ENCODE results near the gene GIMAP1.

The GIMAP1 gene

DNA sequence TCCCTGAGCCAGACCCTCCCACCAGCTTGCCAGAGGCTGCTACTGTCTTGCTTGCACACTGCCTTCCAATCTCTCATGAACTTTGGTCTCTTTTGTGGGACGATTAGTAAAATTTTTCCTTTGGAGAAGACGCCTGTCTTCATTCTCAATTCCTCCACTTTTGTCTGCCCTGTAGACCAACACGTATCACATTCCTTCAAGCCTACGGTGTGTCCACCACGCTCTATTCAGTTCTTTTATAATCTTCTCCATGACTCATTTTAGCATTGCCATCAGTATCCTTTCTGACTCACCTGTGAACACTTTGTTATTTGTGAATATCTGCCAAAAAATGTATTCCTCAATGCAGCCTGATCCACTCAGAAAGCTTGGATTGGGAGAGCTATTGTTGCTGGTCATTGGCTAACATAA lies 22.2 kb downstream of the GIMAP1 start:
- H3K36me3 ChIP-seq (replicated peaks; ENCODE audit: low read depth, low read length), result no peaks in the 10 kb centered on the region
- TF ChIP-seq, protein P1, sequence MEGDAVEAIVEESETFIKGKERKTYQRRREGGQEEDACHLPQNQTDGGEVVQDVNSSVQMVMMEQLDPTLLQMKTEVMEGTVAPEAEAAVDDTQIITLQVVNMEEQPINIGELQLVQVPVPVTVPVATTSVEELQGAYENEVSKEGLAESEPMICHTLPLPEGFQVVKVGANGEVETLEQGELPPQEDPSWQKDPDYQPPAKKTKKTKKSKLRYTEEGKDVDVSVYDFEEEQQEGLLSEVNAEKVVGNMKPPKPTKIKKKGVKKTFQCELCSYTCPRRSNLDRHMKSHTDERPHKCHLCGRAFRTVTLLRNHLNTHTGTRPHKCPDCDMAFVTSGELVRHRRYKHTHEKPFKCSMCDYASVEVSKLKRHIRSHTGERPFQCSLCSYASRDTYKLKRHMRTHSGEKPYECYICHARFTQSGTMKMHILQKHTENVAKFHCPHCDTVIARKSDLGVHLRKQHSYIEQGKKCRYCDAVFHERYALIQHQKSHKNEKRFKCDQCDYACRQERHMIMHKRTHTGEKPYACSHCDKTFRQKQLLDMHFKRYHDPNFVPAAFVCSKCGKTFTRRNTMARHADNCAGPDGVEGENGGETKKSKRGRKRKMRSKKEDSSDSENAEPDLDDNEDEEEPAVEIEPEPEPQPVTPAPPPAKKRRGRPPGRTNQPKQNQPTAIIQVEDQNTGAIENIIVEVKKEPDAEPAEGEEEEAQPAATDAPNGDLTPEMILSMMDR (IDR thresholded peaks at IDR 0.05; ENCODE audit: low read depth, low read length), result no peak
- no peak for TF ChIP-seq EZH2phosphoT487 (IDR thresholded peaks at IDR 0.05; ENCODE audit: low read depth)
- no peak overlapping the region for H3K4me3 ChIP-seq (ENCODE audit: low read length)
- H4K20me1 ChIP-seq (ENCODE audit: insufficient read depth, low read length), result no peaks in the 10 kb centered on the region
- no peaks in the 10 kb centered on the region for H3K79me2 ChIP-seq (ENCODE audit: low read length)
- peaks cover 26% of the 10 kb centered on the region for H3K27me3 ChIP-seq (ENCODE audit: low read depth, low read length)
- peaks cover 31% of the 10 kb centered on the region for H3K4me1 ChIP-seq (ENCODE audit: low read length)
- H3K9me3 ChIP-seq (ENCODE audit: insufficient read depth, low read length), result no peaks in the 10 kb centered on the region
- H3K9ac ChIP-seq (ENCODE audit: low read length), result no peak overlapping the region
- no peak overlapping the region for H3K4me2 ChIP-seq (ENCODE audit: low read length)
- H3K27ac ChIP-seq (ENCODE audit: low read length), result no peak overlapping the region
- no peak overlapping the region for H2AFZ ChIP-seq (ENCODE audit: low read depth, low read length)

GRCh38 chr7:150739033-150739432 lies 22.6 kb downstream of the GIMAP1 start:
- H3K9ac ChIP-seq (ENCODE audit: low read length), result no peak overlapping the region
- H3K79me2 ChIP-seq (ENCODE audit: low read length), result no peaks in the 10 kb centered on the region
- no peaks in the 10 kb centered on the region for H4K20me1 ChIP-seq (ENCODE audit: insufficient read depth, low read length)
- peaks cover 27% of the 10 kb centered on the region for H3K4me1 ChIP-seq (ENCODE audit: low read length)
- no peaks in the 10 kb centered on the region for H3K36me3 ChIP-seq (replicated peaks; ENCODE audit: low read depth, low read length)
- H3K9me3 ChIP-seq (ENCODE audit: insufficient read depth, low read length), result no peaks in the 10 kb centered on the region
- no peak overlapping the region for H3K27ac ChIP-seq (ENCODE audit: low read length)
- peaks cover 28% of the 10 kb centered on the region for H3K27me3 ChIP-seq (ENCODE audit: low read depth, low read length)
- no peak overlapping the region for H3K4me3 ChIP-seq (ENCODE audit: low read length)
- H2AFZ ChIP-seq (ENCODE audit: low read depth, low read length), result no peak overlapping the region
- H3K4me2 ChIP-seq (ENCODE audit: low read length), result no peak overlapping the region
- TF ChIP-seq, protein P1 (IDR thresholded peaks at IDR 0.05; ENCODE audit: low read depth, low read length), result peak; percentile 39
- TF ChIP-seq EZH2phosphoT487 (IDR thresholded peaks at IDR 0.05; ENCODE audit: low read depth), result no peak

DNA sequence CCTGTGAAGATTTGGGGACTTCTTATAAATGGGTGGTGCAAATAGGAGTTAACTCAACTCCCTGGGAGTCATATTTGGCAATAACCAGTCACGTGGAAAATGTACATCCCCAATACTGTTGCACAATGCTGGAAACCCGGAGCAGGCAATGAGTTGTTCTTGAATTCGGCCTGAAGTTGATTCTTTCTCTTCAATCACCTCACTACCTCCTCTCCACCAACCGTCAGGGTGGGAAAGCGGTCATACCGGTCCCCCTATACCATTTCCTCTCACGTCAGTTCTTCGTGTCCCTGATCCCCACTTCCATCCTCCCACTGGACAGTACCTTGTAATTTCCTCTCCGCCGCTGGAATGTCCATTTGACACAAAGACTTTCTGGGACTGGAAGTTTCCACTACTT lies 23.6 kb downstream of the GIMAP1 start:
- H2AFZ ChIP-seq (ENCODE audit: low read depth, low read length), result no peak overlapping the region
- H3K36me3 ChIP-seq (replicated peaks; ENCODE audit: low read depth, low read length), result no peaks in the 10 kb centered on the region
- no peak overlapping the region for H3K4me3 ChIP-seq (ENCODE audit: low read length)
- H3K9me3 ChIP-seq (ENCODE audit: insufficient read depth, low read length), result no peaks in the 10 kb centered on the region
- H3K27ac ChIP-seq (ENCODE audit: low read length), result no peak overlapping the region
- H3K27me3 ChIP-seq (ENCODE audit: low read depth, low read length), result peaks cover 31% of the 10 kb centered on the region
- H3K79me2 ChIP-seq (ENCODE audit: low read length), result no peaks in the 10 kb centered on the region
- H3K4me2 ChIP-seq (ENCODE audit: low read length), result no peak overlapping the region
- TF ChIP-seq EZH2phosphoT487 (IDR thresholded peaks at IDR 0.05; ENCODE audit: low read depth), result no peak
- TF ChIP-seq, protein P1 (IDR thresholded peaks at IDR 0.05; ENCODE audit: low read depth, low read length), result no peak
- no peaks in the 10 kb centered on the region for H4K20me1 ChIP-seq (ENCODE audit: insufficient read depth, low read length)
- H3K4me1 ChIP-seq (ENCODE audit: low read length), result peaks cover 27% of the 10 kb centered on the region
- H3K9ac ChIP-seq (ENCODE audit: low read length), result no peak overlapping the region

- peaks cover 6% of the 10 kb centered on the region; the same call in 1 of the 2 replicates for H3K4me1 ChIP-seq (ENCODE audit: low read length)
- H3K9ac ChIP-seq (ENCODE audit: low read length), result no peak overlapping the region
- no peak overlapping the region for H3K4me3 ChIP-seq (ENCODE audit: low read length)
- H2AFZ ChIP-seq (ENCODE audit: low read depth, low read length), result no peak overlapping the region
- no peaks in the 10 kb centered on the region for H3K9me3 ChIP-seq (ENCODE audit: insufficient read depth, low read length)
- H3K79me2 ChIP-seq (ENCODE audit: low read length), result no peaks in the 10 kb centered on the region
- H3K27ac ChIP-seq (ENCODE audit: low read length), result no peak overlapping the region
- H4K20me1 ChIP-seq (ENCODE audit: insufficient read depth, low read length), result no peaks in the 10 kb centered on the region
- H3K27me3 ChIP-seq (ENCODE audit: low read depth, low read length), result peaks cover 31% of the 10 kb centered on the region
- no peak overlapping the region for H3K4me2 ChIP-seq (ENCODE audit: low read length)
- no peaks in the 10 kb centered on the region for H3K36me3 ChIP-seq (replicated peaks; ENCODE audit: low read depth, low read length)
- TF ChIP-seq, protein P1 (IDR thresholded peaks at IDR 0.05; ENCODE audit: low read depth, low read length), result no peak
- no peak for TF ChIP-seq EZH2phosphoT487 (IDR thresholded peaks at IDR 0.05; ENCODE audit: low read depth)
Observed at GRCh38 chr7:150742286-150742968, 26.0 kb downstream of the GIMAP1 start.
